Transverse colon (tissue), 4 donors: Measurements from ENCODE around the gene SMARCA2.

ENCODE experiments used
- EP300 ChIP-seq: sonication (generic); formaldehyde crosslinking; IDR thresholded peaks from one replicate; pipeline ENCODE4 v1.6.1; 2017; ENCODE audit warnings: antibody characterized with exemption, low read depth
- POLR2A ChIP-seq: fragments of 450-650 bp; IDR thresholded peaks from one replicate; pipeline ENCODE4 v1.6.1; 2016; ENCODE audit warnings: antibody characterized with exemption, mild to moderate bottlenecking, moderate library complexity
- POLR2AphosphoS5 ChIP-seq, 3 donors: sonication (generic); formaldehyde crosslinking; IDR thresholded peaks; one replicate each; pipeline ENCODE4 v1.6.1; 2016; ENCODE audit warnings: antibody characterized with exemption in 3 of 3
- TF ChIP-seq, protein P1 (sequence below), 5 experiments: fragments of 200-600 bp in 3 of 5; fragments of 450-650 bp in 2 of 5; sonication (generic) in 3 of 5; IDR thresholded peaks; 1 replicate in 2 of 5; 2 replicates in 3 of 5; pipeline ENCODE4 v1.5.1; 2016 to 2017; ENCODE audit warnings: antibody characterized with exemption in 5 of 5, inconsistent platforms in 3 of 5, mild to moderate bottlenecking in 2 of 5, moderate library complexity in 1 of 5

DNA sequence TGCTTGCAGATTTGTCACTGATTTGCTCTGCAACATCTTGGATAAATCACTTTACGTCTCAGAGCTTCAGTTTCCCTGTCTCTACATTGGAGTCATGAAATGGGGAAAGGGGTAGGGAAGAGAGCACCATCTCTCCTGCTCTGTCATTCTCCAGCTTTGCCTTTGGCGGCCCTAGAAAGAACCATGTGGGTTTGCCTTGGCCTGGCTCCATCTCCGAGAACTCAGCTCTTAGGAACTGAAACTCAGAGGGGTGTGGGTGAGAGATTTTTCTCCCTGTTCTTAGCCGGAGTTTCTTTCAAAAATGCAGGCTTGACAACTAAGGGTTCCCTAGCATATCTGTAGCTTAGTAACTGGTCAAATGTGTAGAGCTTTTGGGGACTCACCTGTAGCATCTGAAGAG is 123.5 kb downstream of the SMARCA2 start:
- TF ChIP-seq, protein P1, sequence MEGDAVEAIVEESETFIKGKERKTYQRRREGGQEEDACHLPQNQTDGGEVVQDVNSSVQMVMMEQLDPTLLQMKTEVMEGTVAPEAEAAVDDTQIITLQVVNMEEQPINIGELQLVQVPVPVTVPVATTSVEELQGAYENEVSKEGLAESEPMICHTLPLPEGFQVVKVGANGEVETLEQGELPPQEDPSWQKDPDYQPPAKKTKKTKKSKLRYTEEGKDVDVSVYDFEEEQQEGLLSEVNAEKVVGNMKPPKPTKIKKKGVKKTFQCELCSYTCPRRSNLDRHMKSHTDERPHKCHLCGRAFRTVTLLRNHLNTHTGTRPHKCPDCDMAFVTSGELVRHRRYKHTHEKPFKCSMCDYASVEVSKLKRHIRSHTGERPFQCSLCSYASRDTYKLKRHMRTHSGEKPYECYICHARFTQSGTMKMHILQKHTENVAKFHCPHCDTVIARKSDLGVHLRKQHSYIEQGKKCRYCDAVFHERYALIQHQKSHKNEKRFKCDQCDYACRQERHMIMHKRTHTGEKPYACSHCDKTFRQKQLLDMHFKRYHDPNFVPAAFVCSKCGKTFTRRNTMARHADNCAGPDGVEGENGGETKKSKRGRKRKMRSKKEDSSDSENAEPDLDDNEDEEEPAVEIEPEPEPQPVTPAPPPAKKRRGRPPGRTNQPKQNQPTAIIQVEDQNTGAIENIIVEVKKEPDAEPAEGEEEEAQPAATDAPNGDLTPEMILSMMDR (IDR thresholded peaks at IDR 0.05), result no peak
- TF ChIP-seq POLR2A (no peak), POLR2AphosphoS5 (IDR thresholded peaks at IDR 0.05) (no peak), EP300 (no peak)
